Measurements from ENCODE around the gene RPTOR. TPM values are rescaled to one million over a fixed set of nuclear protein-coding genes. Genes with fewer than 3 reads are reported as not detected.

Gene RPTOR
- total and polyA plus RNA-seq, 2 experiments from 2014 or later = 13.2 to 37.9 TPM

GRCh38 chr17:80779961-80780380 lies 235.3 kb downstream of the RPTOR start:
- Histone ChIP-seq H3K4me1 (ENCODE audit: low read depth) (peaks cover 17% of the 10 kb centered on the region), H3K27me3 (no peaks in the 10 kb centered on the region), H3K4me3 (no peak overlapping the region), H3K36me3 (no peaks in the 10 kb centered on the region), H3K27ac (no peak overlapping the region), H3K9me3 (ENCODE audit: low read depth) (no peaks in the 10 kb centered on the region)
- TF ChIP-seq, protein P1, sequence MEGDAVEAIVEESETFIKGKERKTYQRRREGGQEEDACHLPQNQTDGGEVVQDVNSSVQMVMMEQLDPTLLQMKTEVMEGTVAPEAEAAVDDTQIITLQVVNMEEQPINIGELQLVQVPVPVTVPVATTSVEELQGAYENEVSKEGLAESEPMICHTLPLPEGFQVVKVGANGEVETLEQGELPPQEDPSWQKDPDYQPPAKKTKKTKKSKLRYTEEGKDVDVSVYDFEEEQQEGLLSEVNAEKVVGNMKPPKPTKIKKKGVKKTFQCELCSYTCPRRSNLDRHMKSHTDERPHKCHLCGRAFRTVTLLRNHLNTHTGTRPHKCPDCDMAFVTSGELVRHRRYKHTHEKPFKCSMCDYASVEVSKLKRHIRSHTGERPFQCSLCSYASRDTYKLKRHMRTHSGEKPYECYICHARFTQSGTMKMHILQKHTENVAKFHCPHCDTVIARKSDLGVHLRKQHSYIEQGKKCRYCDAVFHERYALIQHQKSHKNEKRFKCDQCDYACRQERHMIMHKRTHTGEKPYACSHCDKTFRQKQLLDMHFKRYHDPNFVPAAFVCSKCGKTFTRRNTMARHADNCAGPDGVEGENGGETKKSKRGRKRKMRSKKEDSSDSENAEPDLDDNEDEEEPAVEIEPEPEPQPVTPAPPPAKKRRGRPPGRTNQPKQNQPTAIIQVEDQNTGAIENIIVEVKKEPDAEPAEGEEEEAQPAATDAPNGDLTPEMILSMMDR (IDR thresholded peaks at IDR 0.05; ENCODE audit: low read depth, low read length) = no peak
- DNase-seq (ENCODE audit: low read depth in 1 of 2, low spot score in 1 of 2) = peak in 1 of 2 donors; percentile 91

DNA sequence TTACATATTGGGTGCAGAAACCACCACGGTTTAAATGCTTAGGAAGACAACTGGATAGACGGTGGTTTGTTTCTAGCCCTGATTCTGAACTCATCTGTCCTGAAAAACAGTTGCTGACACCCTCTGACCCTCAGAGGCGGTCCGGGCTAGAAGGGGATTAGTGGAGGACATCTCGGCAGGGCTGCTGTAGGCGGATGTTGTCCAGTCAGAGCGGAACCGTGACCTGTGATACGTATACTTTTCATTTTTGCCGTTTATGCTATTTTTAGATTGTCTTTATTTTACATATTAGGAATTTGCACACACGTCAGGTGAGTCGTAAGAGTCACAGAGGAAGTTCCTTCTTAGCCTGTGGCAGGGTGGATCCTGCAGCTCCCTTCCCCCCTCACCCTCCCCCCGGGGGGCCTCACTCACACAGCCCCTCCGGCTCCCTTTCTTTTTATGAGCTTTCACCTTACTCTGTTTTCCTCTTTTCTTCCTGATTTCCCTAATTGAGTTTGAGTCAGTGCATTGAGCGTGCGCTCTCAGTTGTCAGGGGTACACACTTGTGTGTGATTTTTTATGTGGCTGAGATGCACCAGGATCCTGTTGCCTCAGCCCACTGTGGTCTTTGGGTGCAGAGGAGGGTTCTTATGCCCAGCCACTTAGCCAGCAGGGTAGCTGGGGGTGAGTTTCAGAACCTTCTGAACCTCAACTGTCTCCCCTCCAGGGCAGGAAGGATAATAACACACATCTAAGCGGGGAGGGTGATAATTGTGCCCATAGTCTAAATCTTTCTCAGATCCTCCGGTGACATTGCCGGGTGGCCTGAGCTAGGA lies 236.0 kb downstream of the RPTOR start:
- no peaks in the 10 kb centered on the region for H3K27me3 ChIP-seq
- no peaks in the 10 kb centered on the region for H3K9me3 ChIP-seq (ENCODE audit: low read depth)
- TF ChIP-seq, protein P1 (IDR thresholded peaks at IDR 0.05; ENCODE audit: low read depth, low read length) = no peak
- H3K4me3 ChIP-seq = no peak overlapping the region
- no peak for DNase-seq (ENCODE audit: low read depth in 1 of 2, low spot score in 1 of 2)
- H3K4me1 ChIP-seq (ENCODE audit: low read depth) = peaks cover 17% of the 10 kb centered on the region
- H3K27ac ChIP-seq = no peak overlapping the region
- H3K36me3 ChIP-seq = no peaks in the 10 kb centered on the region

DNA sequence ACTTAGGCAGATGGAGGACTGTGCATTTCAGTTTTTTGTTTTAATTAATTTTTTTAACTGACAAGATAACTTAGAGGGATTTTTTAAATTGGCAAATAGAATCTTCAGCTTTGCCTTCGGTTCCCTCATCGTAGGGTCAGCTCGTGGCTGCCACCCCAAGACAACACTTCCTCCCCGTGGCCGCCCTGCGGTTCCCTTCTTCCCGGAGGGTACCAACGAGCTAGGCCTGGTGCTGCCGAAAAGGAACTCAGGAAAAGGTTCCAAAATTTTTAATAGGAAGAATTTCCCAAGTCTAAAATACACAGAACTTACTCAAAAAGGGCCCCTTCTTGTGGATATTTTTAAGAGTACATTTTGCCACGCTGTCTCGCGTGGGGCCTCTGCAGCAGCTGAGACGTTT lies 236.6 kb downstream of the RPTOR start:
- H3K27ac ChIP-seq = no peak overlapping the region
- TF ChIP-seq, protein P1 (IDR thresholded peaks at IDR 0.05; ENCODE audit: low read depth, low read length) = no peak
- H3K9me3 ChIP-seq (ENCODE audit: low read depth) = no peaks in the 10 kb centered on the region
- H3K4me1 ChIP-seq (ENCODE audit: low read depth) = peaks cover 17% of the 10 kb centered on the region
- H3K36me3 ChIP-seq = no peaks in the 10 kb centered on the region
- H3K27me3 ChIP-seq = no peaks in the 10 kb centered on the region
- DNase-seq (ENCODE audit: low read depth in 1 of 2, low spot score in 1 of 2) = no peak
- H3K4me3 ChIP-seq = no peak overlapping the region

DNA sequence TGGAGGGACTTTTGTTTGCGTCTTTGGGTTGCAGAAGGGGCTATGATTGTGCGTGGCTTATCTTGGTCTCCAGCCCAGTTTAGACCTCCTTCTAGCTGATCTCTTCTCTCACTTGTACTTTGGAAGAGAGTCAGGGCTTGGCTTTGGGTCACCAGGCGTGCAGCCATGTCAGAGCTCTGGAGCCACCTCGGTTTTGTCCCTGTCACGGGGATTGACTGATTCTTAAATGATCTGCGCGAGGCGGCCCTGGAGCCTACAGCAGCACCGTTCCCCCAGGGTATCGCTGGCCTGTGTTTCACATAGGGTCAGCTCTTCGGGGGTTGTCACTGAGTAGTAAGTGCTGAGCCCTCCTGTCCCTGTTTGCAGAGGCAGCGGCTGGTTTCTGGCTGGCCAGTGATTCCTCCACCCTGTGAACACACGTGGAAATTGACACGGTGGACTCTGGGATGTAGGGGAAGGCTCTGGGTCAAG lies 237.2 kb downstream of the RPTOR start:
- Histone ChIP-seq H3K4me3 (no peak overlapping the region), H3K36me3 (no peaks in the 10 kb centered on the region), H3K27ac (peak overlapping the region; percentile 63), H3K9me3 (ENCODE audit: low read depth) (no peaks in the 10 kb centered on the region), H3K4me1 (ENCODE audit: low read depth) (peaks cover 17% of the 10 kb centered on the region), H3K27me3 (no peaks in the 10 kb centered on the region)
- no peak for DNase-seq (ENCODE audit: low read depth in 1 of 2, low spot score in 1 of 2)
- TF ChIP-seq, protein P1 (IDR thresholded peaks at IDR 0.05; ENCODE audit: low read depth, low read length) = no peak

- peak in 1 of 2 donors; percentile 68 for DNase-seq (ENCODE audit: low read depth in 1 of 2, low spot score in 1 of 2)
- Histone ChIP-seq H3K4me1 (ENCODE audit: low read depth) (peaks cover 17% of the 10 kb centered on the region), H3K4me3 (no peak overlapping the region), H3K9me3 (ENCODE audit: low read depth) (no peaks in the 10 kb centered on the region), H3K27ac (peak overlapping the region; percentile 1), H3K27me3 (no peaks in the 10 kb centered on the region), H3K36me3 (no peaks in the 10 kb centered on the region)
- TF ChIP-seq, protein P1 (IDR thresholded peaks at IDR 0.05; ENCODE audit: low read depth, low read length) = no peak
These were observed 238.1 kb downstream of the RPTOR start for GRCh38 chr17:80782536-80783427.

Data from cardiac muscle cell (in vitro differentiated cells and primary cell).